RPMI7951 (cell line): Measurements from ENCODE around the gene BAHCC1. TPM values are rescaled to one million over a fixed set of nuclear protein-coding genes. Genes with fewer than 3 reads are reported as not detected.
A peak's percentile ranks its signal among the peaks of the same experiment; 100 is the strongest.
"Not testable (repeated sequence)": the region's sequence is repeated elsewhere in the genome, so short reads cannot be mapped to it uniquely, and the experiment has no call there.

Experiments used
- DNase-seq: peaks from one replicate; pipeline ENCODE4 v3.0.0-alpha.2; 2012; ENCODE audit warnings: low read depth
- total RNA-seq: library from RNA; depleted of rRNA; stranded (reverse); fragments of >200 nt; shearing (Covaris generic); gene quantifications from 2 replicates; pipeline ENCODE4 v1.2.3, GENCODE V29; 2014; rRNA removed

The BAHCC1 gene
- under 0.01 and 0.36 TPM in 2 replicates for total RNA-seq

- peak; percentile 91 for DNase-seq
Observed at GRCh38 chr17:81394921-81395599, at the start of gene BAHCC1. BAHCC1 (plus strand) TSS chr17:81395457; CDS start chr17:81399740, 4,283 bp downstream.

- peak; percentile 91 for DNase-seq
Observed at GRCh38 chr17:81346090-81346907, 49.0 kb upstream of the BAHCC1 start.

DNA sequence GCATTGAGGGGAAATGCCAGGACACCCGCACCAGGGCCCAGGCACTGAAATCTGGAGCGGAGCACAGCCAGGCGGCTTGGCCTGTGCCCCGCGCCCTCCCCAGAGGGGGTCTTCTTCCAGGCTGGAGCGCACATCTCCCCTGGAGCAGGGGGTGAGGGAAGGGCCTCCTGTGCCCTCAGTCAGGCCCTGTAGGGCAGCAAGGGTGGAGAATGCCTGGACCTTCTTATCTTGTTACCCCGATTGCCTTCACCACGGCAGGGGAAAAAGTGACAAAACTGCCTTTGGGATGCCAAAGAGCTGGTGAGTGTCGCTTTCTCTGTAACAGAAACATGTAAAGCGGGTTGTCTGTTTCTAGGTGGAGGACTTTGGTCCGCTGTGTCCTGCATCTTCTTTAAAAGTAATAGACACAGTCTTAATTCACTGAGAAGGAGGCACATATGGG lies 48.3 kb upstream of the BAHCC1 start:
- no peak for DNase-seq

DNA sequence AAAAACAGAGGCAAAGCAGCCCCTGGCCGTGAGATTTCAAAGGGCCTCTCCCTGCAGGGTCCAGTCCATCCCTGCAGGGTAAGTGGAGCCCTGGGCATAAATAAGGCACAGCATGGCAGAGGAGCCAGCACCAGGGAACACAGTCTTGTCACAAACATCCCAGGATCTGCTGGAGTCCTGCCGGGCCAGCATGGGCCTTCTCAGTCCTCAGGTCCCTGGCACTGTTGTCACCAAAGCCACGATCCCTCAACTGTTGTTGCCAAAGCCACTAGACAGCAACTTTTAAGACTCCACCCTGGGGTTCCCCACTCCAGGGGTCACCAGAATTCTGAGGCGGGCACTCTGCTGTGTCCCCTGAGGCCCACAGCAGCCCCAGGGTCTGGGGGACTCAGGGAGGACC lies 47.8 kb upstream of the BAHCC1 start:
- DNase-seq = no peak

DNA sequence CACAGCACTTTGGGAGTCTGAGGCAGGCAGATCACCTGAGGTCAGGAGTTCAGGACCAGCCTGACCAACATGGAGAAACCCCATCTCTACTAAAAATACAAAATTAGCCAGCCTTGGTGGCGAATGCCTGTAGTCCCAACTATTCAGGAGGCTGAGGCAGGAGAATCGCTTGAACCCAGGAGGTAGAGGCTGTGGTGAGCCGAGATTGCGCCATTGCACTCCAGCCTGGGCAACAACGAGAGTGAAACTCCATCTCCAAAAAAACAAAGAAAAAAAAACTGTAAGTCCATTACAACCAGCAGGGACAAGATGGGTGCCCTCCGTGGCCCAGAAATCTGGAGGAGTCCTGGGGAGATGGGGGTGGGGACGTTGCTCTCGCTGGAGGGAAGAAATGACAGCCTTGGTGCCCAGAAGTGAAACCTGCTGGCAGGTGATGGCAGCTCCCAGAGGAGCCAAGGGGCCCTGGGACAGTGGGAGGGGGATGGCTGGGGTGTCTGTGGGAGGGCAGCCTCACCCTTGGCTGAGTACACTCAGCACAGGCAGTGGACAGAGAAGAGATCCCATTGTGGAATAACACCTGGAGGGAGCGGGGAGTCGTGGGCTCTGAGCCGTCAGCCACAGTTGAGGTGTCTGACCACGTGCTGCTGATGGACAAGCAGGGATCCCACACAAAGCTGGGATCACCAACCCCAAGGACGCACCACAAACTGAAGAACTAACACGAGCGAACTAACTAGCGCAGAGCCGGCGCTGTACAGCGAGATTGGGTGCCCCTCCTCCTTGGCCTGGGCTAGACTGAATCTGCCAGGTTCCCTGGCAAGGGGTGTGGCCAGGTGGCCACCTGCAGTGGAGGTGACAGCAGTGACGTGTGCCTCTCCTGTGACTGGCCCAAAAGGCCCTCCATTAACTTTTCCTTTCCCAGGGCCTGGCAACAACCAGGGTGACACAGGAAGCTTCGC lies 46.9 kb upstream of the BAHCC1 start:
- no peak for DNase-seq

- DNase-seq = no peak
Observed at GRCh38 chr17:81349397-81350319, 45.6 kb upstream of the BAHCC1 start.

DNA sequence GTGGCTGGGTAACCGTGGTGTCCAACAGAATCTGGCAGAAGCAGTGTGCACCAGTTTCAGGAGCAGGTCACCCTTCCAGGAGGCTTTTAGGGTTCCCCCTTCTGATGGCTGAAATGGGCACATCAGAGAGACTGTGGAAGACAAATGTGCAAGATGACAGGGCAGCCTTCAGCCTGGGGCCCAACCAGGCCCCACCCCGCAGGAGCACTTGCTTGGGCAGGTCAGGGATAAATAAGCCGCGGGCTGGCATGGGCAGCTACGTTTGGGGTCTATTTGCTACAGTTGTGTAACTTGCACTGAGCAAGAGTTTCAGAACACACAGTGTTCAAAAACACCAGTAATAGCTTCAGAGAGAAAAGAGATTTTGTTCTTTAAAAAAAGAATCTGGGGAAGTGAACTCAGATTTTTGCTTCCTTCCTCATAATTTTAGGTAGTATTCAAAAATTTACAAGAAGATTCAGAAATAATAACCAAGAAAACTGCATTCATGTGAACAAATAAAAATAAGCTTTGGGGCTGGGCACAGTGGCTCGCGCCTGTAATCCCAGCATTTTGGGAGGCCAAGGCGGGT lies 44.9 kb upstream of the BAHCC1 start:
- no peak for DNase-seq

DNA sequence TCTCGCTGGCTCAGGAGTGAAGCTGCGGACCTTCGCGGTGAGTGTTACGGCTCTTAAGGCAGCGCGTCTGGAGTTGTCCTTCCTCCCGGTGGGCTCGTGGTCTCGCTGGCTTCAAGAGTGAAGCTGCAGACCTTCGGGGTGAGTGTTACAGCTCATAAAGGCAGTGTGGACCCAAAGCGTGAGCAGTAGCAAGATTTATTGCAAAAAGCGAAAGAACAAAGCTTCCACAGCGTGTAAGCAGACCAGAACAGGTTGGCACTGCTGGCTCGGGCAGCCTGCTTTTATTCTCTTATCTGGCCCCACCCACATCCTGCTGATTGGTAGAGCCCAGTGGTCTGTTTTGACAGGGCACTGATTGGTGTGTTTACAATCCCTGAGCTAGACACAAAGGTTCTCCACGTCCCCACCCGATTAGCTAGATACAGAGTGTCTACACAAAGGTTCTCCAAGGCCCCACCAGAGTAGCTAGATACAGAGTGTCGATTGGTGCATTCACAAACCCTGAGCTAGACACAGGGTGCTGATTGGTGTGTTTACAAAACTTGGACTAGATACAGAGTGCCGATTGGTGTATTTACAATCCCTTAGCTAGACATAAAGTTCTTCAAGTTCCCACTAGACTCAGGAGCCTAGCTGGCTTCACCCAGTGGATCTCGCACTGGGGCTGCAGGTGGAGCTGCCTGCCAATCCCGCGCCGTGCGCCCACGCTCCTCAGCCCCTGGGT lies 43.8 kb upstream of the BAHCC1 start:
- DNase-seq = not testable (repeated sequence)

GRCh38 chr17:81352056-81352455 lies 43.2 kb upstream of the BAHCC1 start:
- DNase-seq = not testable (repeated sequence)

DNA sequence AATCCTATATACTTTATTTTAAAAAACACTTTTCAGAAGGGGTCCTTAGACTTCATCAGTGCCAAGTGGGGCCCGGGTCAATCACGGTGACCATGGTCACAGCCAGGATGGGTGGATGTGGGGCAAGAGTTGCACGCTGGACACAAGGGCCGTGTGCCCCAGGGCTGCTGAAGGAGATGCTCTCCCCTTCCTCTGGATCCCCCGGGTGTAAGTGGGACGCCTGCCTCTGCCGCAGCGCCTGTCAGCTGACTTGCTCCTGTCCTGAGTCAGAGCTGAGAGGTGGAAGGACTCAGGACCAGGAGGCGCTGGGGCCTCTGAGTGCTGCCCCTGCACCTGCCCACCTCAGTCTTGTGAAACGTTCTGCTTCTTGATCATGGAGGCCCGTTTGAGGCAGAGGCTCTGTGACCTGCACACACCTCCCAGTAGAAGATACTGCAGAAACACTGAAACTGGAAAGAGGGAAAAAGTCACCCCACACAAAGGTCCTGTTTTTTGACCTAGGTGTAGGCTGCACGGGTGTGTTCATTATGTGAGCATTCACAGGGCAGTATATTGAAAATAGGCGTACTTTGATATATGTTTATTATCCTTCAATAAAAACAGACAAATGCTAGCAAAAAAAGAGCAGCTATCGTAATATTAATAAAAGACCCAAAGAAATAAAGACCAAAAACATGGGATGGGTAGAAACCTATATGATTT lies 40.9 kb upstream of the BAHCC1 start:
- DNase-seq = no peak

DNA sequence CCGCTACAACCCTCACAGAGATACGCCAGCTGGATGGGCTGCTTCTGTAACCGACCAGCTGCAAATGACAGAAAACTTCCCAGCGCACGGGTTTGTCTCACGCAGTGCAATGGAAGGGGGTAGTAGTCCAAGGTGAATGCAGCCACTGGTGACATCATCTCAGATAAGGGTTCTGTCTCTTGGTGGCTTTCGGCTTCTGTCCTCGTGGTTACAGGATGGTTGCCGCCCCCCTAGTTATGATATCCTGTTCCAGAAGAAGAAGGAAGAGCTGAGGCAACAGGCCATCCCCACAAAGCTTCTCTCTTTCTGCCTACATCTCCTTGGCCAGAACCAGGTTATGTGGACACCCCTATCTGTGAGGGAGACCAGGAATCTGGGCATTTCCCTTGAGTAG lies 40.3 kb upstream of the BAHCC1 start:
- DNase-seq = no peak

GRCh38 chr17:81359218-81359617 lies 36.0 kb upstream of the BAHCC1 start:
- no peak for DNase-seq

- not testable (repeated sequence) for DNase-seq
Observed at GRCh38 chr17:81362001-81362400, 33.3 kb upstream of the BAHCC1 start.

DNA sequence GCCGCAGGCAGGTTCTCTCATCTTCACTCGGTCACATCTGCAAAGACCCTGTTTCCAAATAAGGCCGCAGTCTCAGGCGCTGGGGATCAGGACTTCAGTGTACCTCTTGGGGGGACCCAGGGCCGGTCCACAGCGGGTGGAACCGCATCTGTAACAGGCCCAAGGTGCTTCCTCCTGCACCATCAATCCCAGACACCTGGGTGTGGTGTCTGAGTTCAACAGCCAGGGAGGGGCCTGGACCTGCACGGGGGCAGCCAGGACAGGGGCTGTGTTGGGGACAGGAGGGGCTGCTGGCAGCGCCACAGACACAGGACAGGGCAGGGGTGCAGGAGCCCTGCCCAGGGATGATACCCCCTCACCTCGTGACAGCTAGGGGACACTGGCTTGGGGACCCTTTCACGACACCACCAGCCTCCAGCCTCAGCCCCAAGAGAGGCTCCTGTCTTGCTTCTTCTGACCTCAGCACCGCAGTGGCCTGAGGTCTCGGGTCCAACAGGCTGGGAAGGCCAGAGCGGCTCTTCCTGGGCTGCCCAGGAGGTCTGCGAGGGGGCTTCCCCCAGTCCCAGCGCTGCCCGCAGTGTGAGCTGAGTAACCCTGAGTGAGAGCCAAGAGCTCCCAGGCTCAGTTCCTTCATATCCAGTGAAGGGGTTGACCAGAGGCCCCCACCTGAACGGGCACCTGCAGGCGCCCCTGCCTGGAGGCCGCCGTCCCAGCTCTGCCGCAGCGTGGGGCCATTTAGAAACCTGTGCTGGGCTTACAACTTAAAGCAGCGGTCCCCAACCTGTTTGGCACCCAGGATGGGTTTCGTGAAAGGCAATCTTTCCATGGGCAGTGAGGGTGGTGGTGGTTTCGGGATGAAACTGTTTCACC lies 30.7 kb upstream of the BAHCC1 start:
- no peak for DNase-seq

DNA sequence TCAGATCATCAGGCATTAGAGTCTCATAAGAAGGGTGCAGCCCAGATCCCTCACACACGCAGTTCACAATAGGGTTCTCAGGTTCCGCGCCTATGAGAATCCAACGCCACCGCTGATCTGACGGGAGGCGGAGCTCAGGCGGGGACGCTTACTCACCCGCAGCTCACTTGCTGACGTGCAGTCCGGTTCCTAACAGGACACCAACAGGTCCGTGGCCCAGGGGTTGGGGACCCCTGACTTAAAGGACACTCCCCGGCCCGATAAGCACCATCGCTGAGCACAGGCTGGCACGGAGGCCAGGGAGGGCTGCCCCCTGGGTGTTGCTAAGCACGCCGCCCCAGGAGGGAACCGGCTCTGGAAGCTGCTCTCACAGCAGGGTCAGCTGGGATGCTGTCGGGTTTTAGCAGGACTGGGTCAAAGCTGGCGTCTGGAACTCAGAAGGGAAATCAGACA lies 30.1 kb upstream of the BAHCC1 start:
- no peak for DNase-seq

DNA sequence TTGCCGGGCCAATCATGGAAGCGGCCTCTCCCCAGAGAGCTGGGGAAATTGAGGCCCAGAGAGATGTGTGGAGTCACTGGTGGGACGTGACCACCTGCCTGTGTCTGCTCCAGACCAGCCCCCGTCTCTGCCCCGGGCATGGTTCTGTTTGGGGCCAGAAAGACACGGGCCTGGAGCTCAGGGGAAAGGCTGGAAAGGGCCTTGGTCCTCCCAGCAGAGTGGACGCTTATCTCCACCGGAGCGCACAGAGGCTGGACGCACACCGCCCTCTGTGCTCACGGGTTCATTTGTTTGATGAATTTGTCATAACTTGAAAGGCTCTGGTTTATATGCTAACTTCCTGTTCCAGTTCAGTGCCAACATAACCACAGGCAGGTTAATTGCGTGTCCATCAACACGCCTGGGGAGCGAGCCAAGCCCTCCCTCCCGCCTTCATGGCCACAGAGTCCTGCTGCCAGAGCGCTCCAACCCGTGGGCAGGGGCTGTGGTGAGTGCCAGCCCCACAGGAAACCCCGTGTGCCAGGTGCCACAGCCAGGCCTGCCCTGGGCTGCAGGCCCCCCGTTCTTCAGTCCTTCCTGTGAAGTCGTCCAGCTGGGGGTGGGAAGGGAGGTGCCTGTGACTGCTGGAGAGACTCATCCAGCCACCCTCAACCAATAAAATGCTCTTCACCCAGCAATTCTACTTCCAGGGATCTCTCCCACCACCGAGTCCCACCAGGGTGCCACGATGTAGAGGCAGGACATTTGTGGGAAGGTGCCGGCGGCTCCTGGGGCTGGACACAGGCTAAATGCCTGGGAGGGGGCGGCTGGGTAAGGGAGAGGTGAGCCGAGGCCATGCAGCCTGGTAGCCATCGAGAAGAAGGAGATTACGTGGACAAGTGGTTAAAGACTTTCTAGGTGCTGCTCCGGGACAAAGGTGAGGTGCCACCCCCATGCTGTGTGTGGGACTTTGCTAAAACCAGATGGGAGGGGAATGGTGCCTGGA lies 29.4 kb upstream of the BAHCC1 start:
- DNase-seq = peak; percentile 60

DNA sequence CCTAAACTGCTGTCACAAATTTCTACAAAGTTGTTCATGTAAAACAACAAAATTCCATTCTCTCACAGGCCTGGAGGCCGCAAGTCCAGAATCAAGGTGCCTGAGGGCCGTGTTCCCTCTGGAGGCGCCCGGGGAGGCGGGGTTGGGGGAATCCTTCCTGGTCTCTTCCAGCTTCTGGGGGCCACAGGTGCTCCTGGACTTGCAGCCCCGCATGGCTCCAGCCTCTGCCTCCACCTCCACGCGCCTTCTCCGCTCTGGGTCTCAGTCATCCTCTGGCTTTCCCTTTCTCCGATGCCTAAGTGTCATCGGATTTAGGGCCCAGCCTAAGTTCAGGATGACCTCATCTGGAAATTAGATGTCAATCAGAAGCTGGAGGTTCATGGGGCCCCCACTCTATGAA lies 28.6 kb upstream of the BAHCC1 start:
- DNase-seq = no peak
